Neural progenitor cell (in vitro differentiated cells): ENCODE results near the gene EPHB1.

Experiments used
- EZH2 ChIP-seq: fragments of 200-600 bp; sonication (generic); IDR thresholded peaks from 2 replicates; pipeline ENCODE4 v1.6.1; 2017; ENCODE audit warnings: antibody characterized with exemption, mild to moderate bottlenecking, moderate library complexity
- EZH2phosphoT487 ChIP-seq: fragments of 200-600 bp; sonication (generic); IDR thresholded peaks from 2 replicates; pipeline ENCODE4 v1.6.1; 2017; ENCODE audit warnings: antibody characterized with exemption
- TF ChIP-seq, protein P1 (sequence below): fragments of 200-600 bp; sonication (generic); IDR thresholded peaks from 2 replicates; pipeline ENCODE4 v1.5.1; 2017; ENCODE audit warnings: antibody characterized with exemption, mild to moderate bottlenecking

DNA sequence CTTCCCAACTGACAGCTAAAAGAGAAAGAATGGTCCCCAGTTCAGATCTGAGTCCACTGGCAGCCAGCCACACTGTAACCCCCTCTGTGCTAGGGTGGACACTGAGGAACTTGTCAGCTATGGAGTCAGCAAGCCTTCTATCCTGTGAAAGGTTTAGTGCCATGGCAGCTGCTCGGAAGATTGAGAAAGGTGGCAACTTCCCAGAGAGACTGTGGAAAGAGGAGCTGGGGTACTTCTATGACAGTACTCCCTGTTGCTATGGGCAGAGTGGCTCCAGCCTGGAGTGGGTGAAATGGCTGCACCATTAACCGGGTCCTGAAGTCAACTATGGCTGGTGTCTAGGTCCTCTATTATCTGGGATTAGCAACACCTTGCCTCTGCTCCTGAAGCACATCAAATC is 447.2 kb downstream of the EPHB1 start:
- TF ChIP-seq, protein P1, sequence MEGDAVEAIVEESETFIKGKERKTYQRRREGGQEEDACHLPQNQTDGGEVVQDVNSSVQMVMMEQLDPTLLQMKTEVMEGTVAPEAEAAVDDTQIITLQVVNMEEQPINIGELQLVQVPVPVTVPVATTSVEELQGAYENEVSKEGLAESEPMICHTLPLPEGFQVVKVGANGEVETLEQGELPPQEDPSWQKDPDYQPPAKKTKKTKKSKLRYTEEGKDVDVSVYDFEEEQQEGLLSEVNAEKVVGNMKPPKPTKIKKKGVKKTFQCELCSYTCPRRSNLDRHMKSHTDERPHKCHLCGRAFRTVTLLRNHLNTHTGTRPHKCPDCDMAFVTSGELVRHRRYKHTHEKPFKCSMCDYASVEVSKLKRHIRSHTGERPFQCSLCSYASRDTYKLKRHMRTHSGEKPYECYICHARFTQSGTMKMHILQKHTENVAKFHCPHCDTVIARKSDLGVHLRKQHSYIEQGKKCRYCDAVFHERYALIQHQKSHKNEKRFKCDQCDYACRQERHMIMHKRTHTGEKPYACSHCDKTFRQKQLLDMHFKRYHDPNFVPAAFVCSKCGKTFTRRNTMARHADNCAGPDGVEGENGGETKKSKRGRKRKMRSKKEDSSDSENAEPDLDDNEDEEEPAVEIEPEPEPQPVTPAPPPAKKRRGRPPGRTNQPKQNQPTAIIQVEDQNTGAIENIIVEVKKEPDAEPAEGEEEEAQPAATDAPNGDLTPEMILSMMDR, result no peak
- no peak for TF ChIP-seq EZH2phosphoT487
- no peak for TF ChIP-seq EZH2
